ENCODE results near the gene FBXL14.

The FBXL14 gene

GRCh38 chr12:1579651-1580435 lies 14.5 kb downstream of the FBXL14 start:
- Histone ChIP-seq H3K9me3 (ENCODE audit: control insufficient read depth, insufficient read depth, low read length) (no peaks in the 10 kb centered on the region), H3K4me1 (ENCODE audit: insufficient read depth, low read length) (no peaks in the 10 kb centered on the region), H3K9ac (ENCODE audit: low read depth, low read length) (no peak overlapping the region), H3K36me3 (ENCODE audit: insufficient read depth, low read length) (no peaks in the 10 kb centered on the region)

- Histone ChIP-seq H3K9me3 (ENCODE audit: control insufficient read depth, insufficient read depth, low read length) (no peaks in the 10 kb centered on the region), H3K36me3 (ENCODE audit: insufficient read depth, low read length) (no peaks in the 10 kb centered on the region), H3K4me1 (ENCODE audit: insufficient read depth, low read length) (no peaks in the 10 kb centered on the region), H3K9ac (ENCODE audit: low read depth, low read length) (no peak overlapping the region)
Observed at GRCh38 chr12:1576410-1577241, 17.8 kb downstream of the FBXL14 start.

GRCh38 chr12:1575408-1576401 lies 18.7 kb downstream of the FBXL14 start:
- no peaks in the 10 kb centered on the region for H3K9me3 ChIP-seq (ENCODE audit: control insufficient read depth, insufficient read depth, low read length)
- H3K36me3 ChIP-seq (ENCODE audit: insufficient read depth, low read length) = no peaks in the 10 kb centered on the region
- no peaks in the 10 kb centered on the region for H3K4me1 ChIP-seq (ENCODE audit: insufficient read depth, low read length)
- no peak overlapping the region for H3K9ac ChIP-seq (ENCODE audit: low read depth, low read length)

- Histone ChIP-seq H3K4me1 (ENCODE audit: insufficient read depth, low read length) (no peaks in the 10 kb centered on the region), H3K9ac (ENCODE audit: low read depth, low read length) (no peak overlapping the region), H3K9me3 (ENCODE audit: control insufficient read depth, insufficient read depth, low read length) (no peaks in the 10 kb centered on the region), H3K36me3 (ENCODE audit: insufficient read depth, low read length) (no peaks in the 10 kb centered on the region)
Observed at GRCh38 chr12:1574865-1575259, 19.5 kb downstream of the FBXL14 start.

DNA sequence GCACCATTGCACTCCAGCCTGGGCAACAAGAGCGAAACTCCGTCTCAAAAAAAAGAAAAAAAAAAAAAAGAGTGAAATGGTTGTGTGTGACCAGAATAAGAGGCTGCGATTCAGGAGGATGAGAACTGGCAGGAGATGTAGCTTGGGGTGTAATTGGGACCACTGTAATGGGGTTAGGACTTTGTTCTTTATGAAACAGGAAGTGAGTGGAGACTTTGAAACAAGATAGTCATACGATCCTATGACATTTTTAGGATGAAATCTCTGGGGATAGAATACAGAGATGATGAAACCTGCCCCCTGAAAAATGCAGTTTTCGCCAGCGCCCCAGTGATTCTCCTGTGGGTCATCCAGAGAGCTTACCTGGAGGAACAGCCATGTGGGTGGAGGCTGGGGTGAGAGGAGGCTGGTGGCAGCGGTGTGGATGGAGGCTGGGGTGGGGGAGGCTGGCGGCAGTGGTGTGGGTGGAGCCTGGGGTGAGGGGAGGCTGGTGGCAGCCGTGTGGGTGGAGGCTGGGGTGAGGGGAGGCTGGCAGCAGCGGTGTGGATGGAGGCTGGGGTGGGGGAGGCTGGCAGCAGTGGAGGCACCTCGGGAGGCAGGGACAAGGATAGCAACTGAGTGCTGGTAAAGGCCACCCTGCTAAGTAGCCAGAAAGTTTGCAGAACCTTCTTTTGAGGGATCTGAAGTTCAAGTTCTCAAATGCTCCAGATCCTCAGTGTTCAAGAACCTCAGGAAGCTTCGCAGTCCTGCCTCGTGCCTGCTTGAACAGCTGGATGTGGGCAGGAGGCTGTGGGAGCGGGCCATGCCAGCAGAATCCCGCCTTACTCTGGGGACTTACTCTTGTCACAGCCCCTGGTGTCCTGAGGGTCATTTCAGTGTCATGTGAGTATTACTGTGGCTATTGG lies 20.2 kb downstream of the FBXL14 start:
- H3K9me3 ChIP-seq (ENCODE audit: control insufficient read depth, insufficient read depth, low read length) = no peaks in the 10 kb centered on the region

DNA sequence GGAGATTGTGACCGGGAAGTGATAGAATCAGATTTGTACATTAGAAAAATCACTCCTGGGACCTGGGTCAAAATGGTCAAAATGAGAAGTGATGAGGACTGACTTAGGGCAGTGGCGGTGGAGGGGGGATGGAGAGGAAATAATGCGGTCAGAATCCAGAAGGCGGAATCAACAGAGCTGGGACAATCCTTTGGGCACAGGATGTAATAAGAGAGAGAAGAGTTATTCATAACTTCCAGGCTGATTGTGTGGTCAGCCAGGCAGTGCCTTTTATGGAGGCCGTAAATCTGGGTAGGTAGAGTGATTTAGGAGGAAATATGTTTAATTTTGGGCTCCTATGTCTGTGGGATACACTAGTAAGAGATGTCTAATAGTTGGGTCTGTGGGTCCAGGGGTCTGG lies 21.6 kb downstream of the FBXL14 start:
- no peaks in the 10 kb centered on the region for H3K36me3 ChIP-seq (ENCODE audit: insufficient read depth, low read length)
- H3K9me3 ChIP-seq (ENCODE audit: control insufficient read depth, insufficient read depth, low read length) = no peaks in the 10 kb centered on the region
- no peaks in the 10 kb centered on the region for H3K4me1 ChIP-seq (ENCODE audit: insufficient read depth, low read length)
- no peak overlapping the region for H3K9ac ChIP-seq (ENCODE audit: low read depth, low read length)

More for the DNA sequence above, 20.2 kb downstream of the FBXL14 start:
- H3K9ac ChIP-seq (ENCODE audit: low read depth, low read length) = no peak overlapping the region
- H3K4me1 ChIP-seq (ENCODE audit: insufficient read depth, low read length) = no peaks in the 10 kb centered on the region
- H3K36me3 ChIP-seq (ENCODE audit: insufficient read depth, low read length) = no peaks in the 10 kb centered on the region

DNA sequence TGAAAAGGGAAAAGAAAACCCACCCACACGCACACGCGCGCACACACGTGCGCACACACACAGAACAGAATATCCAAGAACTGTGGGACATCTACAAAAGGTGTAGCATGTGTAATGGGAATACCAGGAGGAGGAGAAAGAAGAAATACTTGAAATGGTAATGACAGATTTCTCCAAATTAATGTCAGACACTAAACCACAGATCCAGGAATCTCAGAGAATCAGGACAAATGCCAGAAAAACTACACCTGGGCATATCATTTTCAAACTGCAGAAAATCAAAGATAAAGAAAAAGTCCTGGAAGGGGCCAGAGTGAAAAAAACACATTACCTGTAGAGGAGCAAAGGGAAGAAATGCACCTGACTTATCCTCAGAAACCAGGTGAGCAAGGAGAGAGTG lies 26.5 kb downstream of the FBXL14 start:
- H3K9me3 ChIP-seq (ENCODE audit: control insufficient read depth, insufficient read depth, low read length) = no peaks in the 10 kb centered on the region
- no peak overlapping the region for H3K9ac ChIP-seq (ENCODE audit: low read depth, low read length)
- H3K36me3 ChIP-seq (ENCODE audit: insufficient read depth, low read length) = no peaks in the 10 kb centered on the region
- no peaks in the 10 kb centered on the region for H3K4me1 ChIP-seq (ENCODE audit: insufficient read depth, low read length)

GRCh38 chr12:1566449-1567135 lies 27.8 kb downstream of the FBXL14 start:
- Histone ChIP-seq H3K9me3 (ENCODE audit: control insufficient read depth, insufficient read depth, low read length) (no peaks in the 10 kb centered on the region), H3K36me3 (ENCODE audit: insufficient read depth, low read length) (no peaks in the 10 kb centered on the region), H3K9ac (ENCODE audit: low read depth, low read length) (peak overlapping the region; percentile 31; the same call in 1 of the 2 replicates), H3K4me1 (ENCODE audit: insufficient read depth, low read length) (no peaks in the 10 kb centered on the region)

GRCh38 chr12:1565172-1565571 lies 29.2 kb downstream of the FBXL14 start:
- H3K9me3 ChIP-seq (ENCODE audit: control insufficient read depth, insufficient read depth, low read length) = no peaks in the 10 kb centered on the region
- H3K9ac ChIP-seq (ENCODE audit: low read depth, low read length) = no peak overlapping the region
- no peaks in the 10 kb centered on the region for H3K4me1 ChIP-seq (ENCODE audit: insufficient read depth, low read length)
- no peaks in the 10 kb centered on the region for H3K36me3 ChIP-seq (ENCODE audit: insufficient read depth, low read length)

DNA sequence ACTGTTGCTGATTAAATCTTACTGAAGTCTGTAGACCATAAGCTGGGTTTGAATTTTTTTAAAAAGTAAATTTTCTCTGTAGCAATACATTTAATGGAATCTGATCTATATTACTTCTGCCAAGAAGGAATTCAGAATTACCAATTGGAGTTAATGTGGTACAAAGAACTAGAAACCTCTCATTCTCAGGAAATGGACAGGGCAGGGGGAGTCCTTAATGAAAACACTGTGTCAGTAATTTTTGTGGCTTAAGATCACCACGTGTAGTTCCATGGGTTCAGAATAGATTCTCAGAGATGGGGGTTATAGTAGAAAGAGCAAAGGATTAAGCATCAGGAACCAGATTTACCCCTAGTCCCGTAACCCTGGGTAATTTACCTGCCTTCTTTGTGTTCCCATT lies 30.3 kb downstream of the FBXL14 start:
- Histone ChIP-seq H3K9me3 (ENCODE audit: control insufficient read depth, insufficient read depth, low read length) (no peaks in the 10 kb centered on the region), H3K9ac (ENCODE audit: low read depth, low read length) (no peak overlapping the region), H3K36me3 (ENCODE audit: insufficient read depth, low read length) (no peaks in the 10 kb centered on the region), H3K4me1 (ENCODE audit: insufficient read depth, low read length) (no peaks in the 10 kb centered on the region)

GRCh38 chr12:1562813-1563407 lies 31.5 kb downstream of the FBXL14 start:
- no peaks in the 10 kb centered on the region for H3K9me3 ChIP-seq (ENCODE audit: control insufficient read depth, insufficient read depth, low read length)
- no peaks in the 10 kb centered on the region for H3K36me3 ChIP-seq (ENCODE audit: insufficient read depth, low read length)
- no peaks in the 10 kb centered on the region for H3K4me1 ChIP-seq (ENCODE audit: insufficient read depth, low read length)
- H3K9ac ChIP-seq (ENCODE audit: low read depth, low read length) = no peak overlapping the region

- Histone ChIP-seq H3K9me3 (ENCODE audit: control insufficient read depth, insufficient read depth, low read length) (no peaks in the 10 kb centered on the region), H3K4me1 (ENCODE audit: insufficient read depth, low read length) (no peaks in the 10 kb centered on the region), H3K9ac (ENCODE audit: low read depth, low read length) (no peak overlapping the region), H3K36me3 (ENCODE audit: insufficient read depth, low read length) (no peaks in the 10 kb centered on the region)
Observed at GRCh38 chr12:1560704-1561103, 33.7 kb downstream of the FBXL14 start.

DNA sequence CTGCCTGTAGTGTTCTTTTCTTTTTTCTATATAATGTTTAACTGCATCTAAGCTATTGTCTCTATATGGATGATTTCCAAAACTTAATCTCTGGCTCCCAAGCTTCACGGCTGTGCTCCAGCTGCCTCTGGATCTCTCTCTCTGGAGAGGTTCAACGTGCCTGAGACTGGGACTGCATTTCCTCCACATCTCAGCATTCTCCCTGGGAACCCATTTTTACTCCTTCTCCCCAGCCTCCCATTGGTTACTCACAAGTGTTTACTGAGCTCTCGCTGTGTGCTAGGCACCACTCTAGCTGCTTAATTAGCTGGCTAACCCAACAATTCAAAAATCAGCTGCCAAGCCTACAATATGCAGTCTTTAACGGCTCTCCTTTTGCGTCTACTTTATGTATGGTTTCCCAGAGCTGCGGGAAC lies 34.7 kb downstream of the FBXL14 start:
- no peak overlapping the region for H3K9ac ChIP-seq (ENCODE audit: low read depth, low read length)

More for the DNA sequence above, 34.7 kb downstream of the FBXL14 start:
- no peaks in the 10 kb centered on the region for H3K4me1 ChIP-seq (ENCODE audit: insufficient read depth, low read length)
- H3K9me3 ChIP-seq (ENCODE audit: control insufficient read depth, insufficient read depth, low read length) = no peaks in the 10 kb centered on the region
- H3K36me3 ChIP-seq (ENCODE audit: insufficient read depth, low read length) = no peaks in the 10 kb centered on the region
